Upper lobe of left lung (tissue), 6 donors: ENCODE measurements around the gene SRSF10. TPM values are rescaled to one million over a fixed set of nuclear protein-coding genes. Genes with fewer than 3 reads are reported as not detected.

Source experiments
- ATAC-seq, 2 donors: fragments of 200-7000 bp; cut with Tn5 transposase; one replicate each; pipeline ENCODE4 v1.9.1; 2022; ENCODE audit warnings: mild to moderate bottlenecking in 2 of 2, moderate library complexity in 2 of 2; ENCODE audit not compliant: low FRiP score in 2 of 2
- DNase-seq, 2 donors: peaks; one replicate each; pipeline ENCODE4 v3.0.0-alpha.2; 2019 to 2020
- H3K27ac ChIP-seq, 4 donors: fragments of 200-600 bp; sonication (generic); one replicate each; pipeline ENCODE4 v1.5.1; 2016 to 2019
- H3K27me3 ChIP-seq, 4 donors: fragments of 200-600 bp; sonication (generic); one replicate each; pipeline ENCODE4 v1.5.1; 2017 to 2019
- H3K36me3 ChIP-seq, 4 donors: fragments of 200-600 bp; sonication (generic); one replicate each; pipeline ENCODE4 v1.5.1; 2016 to 2019
- H3K4me1 ChIP-seq, 4 donors: fragments of 200-600 bp; sonication (generic); one replicate each; pipeline ENCODE4 v1.5.1; 2018 to 2019
- H3K4me3 ChIP-seq, 4 donors: fragments of 200-600 bp; sonication (generic); one replicate each; pipeline ENCODE4 v1.5.1; 2017 to 2019; ENCODE audit warnings: mild to moderate bottlenecking in 2 of 4, moderate library complexity in 1 of 4
- H3K9me3 ChIP-seq, 4 donors: fragments of 200-600 bp; sonication (generic); one replicate each; pipeline ENCODE4 v1.5.1; 2018 to 2019
- EP300 ChIP-seq, 4 donors: sonication (generic); formaldehyde crosslinking; IDR thresholded peaks; one replicate each; pipeline ENCODE4 v1.5.1; 2017; ENCODE audit warnings: antibody characterized with exemption in 4 of 4, control low read depth in 2 of 4
- POLR2A ChIP-seq, 4 donors: fragments of 450-650 bp; IDR thresholded peaks; one replicate each; pipeline ENCODE4 v1.5.1; 2016 to 2017; ENCODE audit warnings: antibody characterized with exemption in 4 of 4, mild to moderate bottlenecking in 2 of 4
- POLR2AphosphoS5 ChIP-seq, 2 donors: sonication (generic); formaldehyde crosslinking; IDR thresholded peaks; one replicate each; pipeline ENCODE4 v1.5.1; 2017; ENCODE audit warnings: antibody characterized with exemption in 2 of 2
- WGBS, 2 donors: methylation state at CpG; one replicate each; pipeline ENCODE4 v1.1.5; 2017 to 2018; 5-methylcytosine and 5-hydroxymethylcytosine counted together
- total RNA-seq, 6 donors: library from RNA; depleted of rRNA in 4 of 6; stranded (reverse); fragments of >200 nt in 4 of 6; gene quantifications; one replicate each; pipeline versions ENCODE4 v1.1.0 to v1.2.1, GENCODE V29; 2016 to 2021
- TF ChIP-seq, protein P1 (sequence below), 6 experiments: fragments of 450-650 bp in 4 of 6; fragments of 200-600 bp in 2 of 6; sonication (generic) in 2 of 6; IDR thresholded peaks; one replicate each; pipeline ENCODE4 v1.5.1; 2016 to 2019; ENCODE audit warnings: antibody characterized with exemption in 6 of 6
- donor health status: DM: no; HTN: no; CAD: no; lungs with moderate emphysema.
- donor health status: DM: no; HTN: yes; CAD: no; lungs with severe emphysema.

Gene SRSF10
- total RNA-seq, 6 donors from 2014 or later: 66.3 to 187 (median 88.7) TPM

- no peak overlapping the region for H3K4me3 ChIP-seq
- WGBS, 2 donors: 49 to 53% methylated on average over 11 of the region's 11 CpGs
- DNase-seq (peak in 1 of 2 donors; percentile 60), ATAC-seq (peak; percentile 40 to 61)
- no peak for TF ChIP-seq POLR2AphosphoS5 (IDR thresholded peaks at IDR 0.05)
- no peak for TF ChIP-seq POLR2A (IDR thresholded peaks at IDR 0.05)
- TF ChIP-seq, protein P1, sequence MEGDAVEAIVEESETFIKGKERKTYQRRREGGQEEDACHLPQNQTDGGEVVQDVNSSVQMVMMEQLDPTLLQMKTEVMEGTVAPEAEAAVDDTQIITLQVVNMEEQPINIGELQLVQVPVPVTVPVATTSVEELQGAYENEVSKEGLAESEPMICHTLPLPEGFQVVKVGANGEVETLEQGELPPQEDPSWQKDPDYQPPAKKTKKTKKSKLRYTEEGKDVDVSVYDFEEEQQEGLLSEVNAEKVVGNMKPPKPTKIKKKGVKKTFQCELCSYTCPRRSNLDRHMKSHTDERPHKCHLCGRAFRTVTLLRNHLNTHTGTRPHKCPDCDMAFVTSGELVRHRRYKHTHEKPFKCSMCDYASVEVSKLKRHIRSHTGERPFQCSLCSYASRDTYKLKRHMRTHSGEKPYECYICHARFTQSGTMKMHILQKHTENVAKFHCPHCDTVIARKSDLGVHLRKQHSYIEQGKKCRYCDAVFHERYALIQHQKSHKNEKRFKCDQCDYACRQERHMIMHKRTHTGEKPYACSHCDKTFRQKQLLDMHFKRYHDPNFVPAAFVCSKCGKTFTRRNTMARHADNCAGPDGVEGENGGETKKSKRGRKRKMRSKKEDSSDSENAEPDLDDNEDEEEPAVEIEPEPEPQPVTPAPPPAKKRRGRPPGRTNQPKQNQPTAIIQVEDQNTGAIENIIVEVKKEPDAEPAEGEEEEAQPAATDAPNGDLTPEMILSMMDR (IDR thresholded peaks at IDR 0.05): no peak
- TF ChIP-seq EP300 (IDR thresholded peaks at IDR 0.05): no peak
- H3K4me1 ChIP-seq: peaks cover 0 to 9% (median 0%) of the 10 kb centered on the region in 4 donors
- H3K27ac ChIP-seq: peak overlapping the region in 3 of 4 donors; percentile 31 to 72 (median 69)
- no peaks in the 10 kb centered on the region for H3K36me3 ChIP-seq
- H3K27me3 ChIP-seq: no peaks in the 10 kb centered on the region
- no peaks in the 10 kb centered on the region for H3K9me3 ChIP-seq
Measured at GRCh38 chr1:23930861-23931490, 49.2 kb downstream of the SRSF10 start.

GRCh38 chr1:23930270-23930669 lies 49.9 kb downstream of the SRSF10 start:
- TF ChIP-seq, protein P1 (IDR thresholded peaks at IDR 0.05): no peak
- TF ChIP-seq EP300 (IDR thresholded peaks at IDR 0.05): no peak
- TF ChIP-seq POLR2A (IDR thresholded peaks at IDR 0.05): no peak
- no peak for TF ChIP-seq POLR2AphosphoS5 (IDR thresholded peaks at IDR 0.05)
- Histone ChIP-seq H3K36me3 (no peaks in the 10 kb centered on the region), H3K27me3 (no peaks in the 10 kb centered on the region), H3K27ac (peak overlapping the region in 2 of 4 donors; percentile 69 to 72), H3K4me3 (no peak overlapping the region), H3K9me3 (no peaks in the 10 kb centered on the region), H3K4me1 (peaks cover 0 to 9% (median 0%) of the 10 kb centered on the region in 4 donors)
- ATAC-seq: no peak
- no peak for DNase-seq
- 76 to 86% methylated on average over 5 of the region's 5 CpGs for WGBS, 2 donors

- DNase-seq (no peak), ATAC-seq (no peak)
- Histone ChIP-seq H3K27ac (no peak overlapping the region), H3K36me3 (no peaks in the 10 kb centered on the region), H3K4me3 (no peak overlapping the region), H3K4me1 (peaks cover 0 to 9% (median 0%) of the 10 kb centered on the region in 4 donors), H3K9me3 (no peaks in the 10 kb centered on the region), H3K27me3 (no peaks in the 10 kb centered on the region)
- 84 to 88% methylated on average over 4 of the region's 4 CpGs for WGBS, 2 donors
- no peak for TF ChIP-seq POLR2AphosphoS5 (IDR thresholded peaks at IDR 0.05)
- no peak for TF ChIP-seq POLR2A (IDR thresholded peaks at IDR 0.05)
- no peak for TF ChIP-seq EP300 (IDR thresholded peaks at IDR 0.05)
- TF ChIP-seq, protein P1 (IDR thresholded peaks at IDR 0.05): no peak
Measured at GRCh38 chr1:23928789-23929188, 51.3 kb downstream of the SRSF10 start.

- H3K4me1 ChIP-seq: peaks cover 0 to 9% (median 0%) of the 10 kb centered on the region in 4 donors
- ATAC-seq (no peak), DNase-seq (no peak)
- H3K27ac ChIP-seq: no peak overlapping the region
- no peak overlapping the region for H3K4me3 ChIP-seq
- TF ChIP-seq EP300 (IDR thresholded peaks at IDR 0.05) (no peak), POLR2A (IDR thresholded peaks at IDR 0.05) (no peak), POLR2AphosphoS5 (IDR thresholded peaks at IDR 0.05) (no peak)
- TF ChIP-seq, protein P1 (IDR thresholded peaks at IDR 0.05): no peak
- H3K36me3 ChIP-seq: no peaks in the 10 kb centered on the region
- H3K27me3 ChIP-seq: no peaks in the 10 kb centered on the region
- WGBS, 2 donors: 82 to 83% methylated on average over 1 of the region's 1 CpG
- no peaks in the 10 kb centered on the region for H3K9me3 ChIP-seq
Measured at GRCh38 chr1:23927097-23927496, 53.0 kb downstream of the SRSF10 start.

GRCh38 chr1:23925279-23925678 lies 54.8 kb downstream of the SRSF10 start:
- WGBS, 2 donors: 78 to 89% methylated on average over 3 of the region's 3 CpGs
- Histone ChIP-seq H3K9me3 (no peaks in the 10 kb centered on the region), H3K27ac (no peak overlapping the region), H3K4me3 (no peak overlapping the region), H3K36me3 (no peaks in the 10 kb centered on the region), H3K27me3 (no peaks in the 10 kb centered on the region), H3K4me1 (peaks cover 0 to 6% (median 5%) of the 10 kb centered on the region in 4 donors)
- no peak for ATAC-seq
- DNase-seq: no peak
- TF ChIP-seq POLR2A (IDR thresholded peaks at IDR 0.05) (no peak), EP300 (IDR thresholded peaks at IDR 0.05) (no peak), POLR2AphosphoS5 (IDR thresholded peaks at IDR 0.05) (no peak)
- TF ChIP-seq, protein P1 (IDR thresholded peaks at IDR 0.05): no peak
